OCI-LY7 (cell line): ENCODE results near the gene TFB1M. TPM values are rescaled to one million over a fixed set of nuclear protein-coding genes. Genes with fewer than 3 reads are reported as not detected.
"Not testable (repeated sequence)": the region's sequence is repeated elsewhere in the genome, so short reads cannot be mapped to it uniquely, and the experiment has no call there.

ENCODE experiments used
- BruUV-seq: library from RNA; stranded (reverse); fragments of 400-500 nt; replicated peaks from 2 replicates; lab custom pipeline; 2021; lab: Mats Ljungman, UMichigan
- CTCF ChIA-PET: fragments of 300-600 bp; sonication (Branson Sonifier 250); formaldehyde crosslinking; loops from one replicate; lab custom pipeline; 2022; ENCODE audit warnings: antibody characterized with exemption; ENCODE audit not compliant: unreplicated experiment; lab: Charles Lee
- POLR2A ChIA-PET: fragments of 300-600 bp; sonication (Branson Sonifier 250); formaldehyde crosslinking; loops from one replicate; lab custom pipeline; 2022; ENCODE audit warnings: antibody characterized with exemption; lab: Charles Lee
- DNase-seq: peaks from one replicate; pipeline ENCODE4 v3.0.0-alpha.2; 2015; ENCODE audit warnings: low spot score
- H2AFZ ChIP-seq: fragments of 200-600 bp; sonication (generic), shearing (Covaris generic); 2 replicates; pipeline ENCODE4 v1.6.1; 2014; ENCODE audit warnings: mild to moderate bottlenecking, antibody characterized with exemption, low read length, moderate library complexity
- H3K27ac ChIP-seq: fragments of 200-600 bp; sonication (generic); 2 replicates; pipeline ENCODE4 v1.5.1; 2014; ENCODE audit warnings: mixed run types, low read depth, mild to moderate bottlenecking, moderate library complexity, low read length, inconsistent platforms; ENCODE audit not compliant: poor library complexity, severe bottlenecking
- H3K36me3 ChIP-seq: fragments of 200-600 bp; sonication (generic); 2 replicates; pipeline ENCODE4 v1.6.1; 2014; ENCODE audit warnings: mild to moderate bottlenecking, antibody characterized with exemption, low read length, moderate library complexity, mixed read lengths; ENCODE audit not compliant: insufficient read depth
- H3K4me1 ChIP-seq: fragments of 200-600 bp; sonication (generic); 2 replicates; pipeline ENCODE4 v1.5.1; 2014; ENCODE audit warnings: mild to moderate bottlenecking, low read length; ENCODE audit not compliant: insufficient read depth, poor library complexity, severe bottlenecking
- H3K4me2 ChIP-seq: fragments of 200-600 bp; sonication (generic); 2 replicates; pipeline ENCODE4 v1.6.1; 2014; ENCODE audit warnings: mild to moderate bottlenecking, low read length
- H3K4me3 ChIP-seq: fragments of 200-600 bp; sonication (generic); 2 replicates; pipeline ENCODE4 v1.5.1; 2014; ENCODE audit warnings: mild to moderate bottlenecking, low read depth, low read length; ENCODE audit not compliant: poor library complexity, severe bottlenecking
- H3K79me2 ChIP-seq: fragments of 200-600 bp; sonication (generic); 2 replicates; pipeline ENCODE4 v1.6.1; 2016; ENCODE audit warnings: low read depth, mild to moderate bottlenecking, low read length, moderate library complexity, mixed read lengths; ENCODE audit not compliant: insufficient read depth
- H3K9me2 ChIP-seq: fragments of 200-600 bp; sonication (generic); 2 replicates; pipeline ENCODE4 v1.6.1; 2016; ENCODE audit warnings: mild to moderate bottlenecking, low read length, mixed read lengths; ENCODE audit not compliant: insufficient read depth
- H3K9me3 ChIP-seq: fragments of 200-600 bp; sonication (generic); 2 replicates; pipeline ENCODE4 v1.6.1; 2014; ENCODE audit warnings: mild to moderate bottlenecking, mixed run types, low read length, mixed read lengths
- H4K20me1 ChIP-seq: fragments of 200-600 bp; sonication (generic); 2 replicates; pipeline ENCODE4 v1.6.1; 2014; ENCODE audit warnings: mild to moderate bottlenecking, antibody characterized with exemption, low read length, moderate library complexity, mixed read lengths; ENCODE audit not compliant: insufficient read depth
- CTCF ChIP-seq: fragments of 200-600 bp; sonication (generic); conservative IDR thresholded peaks from 2 replicates; pipeline ENCODE4 v1.5.1; 2014; ENCODE audit warnings: mild to moderate bottlenecking, antibody characterized with exemption, low read length, moderate library complexity, mixed read lengths
- EZH2phosphoT487 ChIP-seq: fragments of 200-600 bp; sonication (generic); IDR thresholded peaks from 2 replicates; pipeline ENCODE4 v1.6.1; 2018; ENCODE audit warnings: low read depth, borderline replicate concordance, mild to moderate bottlenecking, mixed run types, antibody characterized with exemption, low read length, moderate library complexity, mixed read lengths
- intact Hi-C: fragments of 100-400 bp; cut with micrococcal nuclease; formaldehyde crosslinking; loops from one replicate; pipeline ENCODE4 v1.10.0; 2022; ENCODE audit not compliant: unreplicated experiment
- total RNA-seq, 2 experiments: library from RNA; depleted of rRNA in 1 of 2; stranded (reverse); fragments of >200 nt in 1 of 2; shearing (Covaris generic) in 1 of 2; gene quantifications; 2 replicates each; pipeline ENCODE4 v1.2.3, GENCODE V29; 2014 to 2022

Gene TFB1M
- total RNA-seq, 2 experiments from 2014 or later = 34.8 to 62.8 TPM

GRCh38 chr6:155341130-155341828 is 27.0 kb upstream of the TFB1M start:
- peaks cover 23% of the 10 kb centered on the region; the same call in 1 of the 2 replicates for H3K9me3 ChIP-seq
- H3K4me1 ChIP-seq = peaks cover 11% of the 10 kb centered on the region
- no peak overlapping the region for H3K27ac ChIP-seq
- peak overlapping the region; percentile 2; the same call in 1 of the 2 replicates for H2AFZ ChIP-seq
- BruUV-seq = no TSS peak
- H4K20me1 ChIP-seq = no peaks in the 10 kb centered on the region
- DNase-seq = no peak
- H3K4me2 ChIP-seq = no peak overlapping the region
- ChIA-PET CTCF (no interaction called here), POLR2A (interaction anchor here (0.5 to 1.2 kb wide), 4 partner anchors 9 to 192 kb away, joined by 3 to 4 read pairs (median 3); no protein-coding TSS in a partner anchor)
- H3K9me2 ChIP-seq = no peaks in the 10 kb centered on the region
- no peak overlapping the region for H3K4me3 ChIP-seq
- intact Hi-C loops = no loop called here
- no peaks in the 10 kb centered on the region; the same call in 1 of the 2 replicates for H3K36me3 ChIP-seq
- TF ChIP-seq EZH2phosphoT487 (no peak), CTCF (no peak)
- H3K79me2 ChIP-seq = no peaks in the 10 kb centered on the region

- H2AFZ ChIP-seq = peak overlapping the region; percentile 2; the same call in 1 of the 2 replicates
- no peak overlapping the region for H3K4me3 ChIP-seq
- H3K4me2 ChIP-seq = no peak overlapping the region
- peaks cover 11% of the 10 kb centered on the region for H3K4me1 ChIP-seq
- H3K9me3 ChIP-seq = peaks cover 23% of the 10 kb centered on the region; the same call in 1 of the 2 replicates
- BruUV-seq = no TSS peak
- ChIA-PET CTCF (no interaction called here), POLR2A (interaction anchor here (0.5 to 1.2 kb wide), 5 partner anchors 9 to 193 kb away, joined by 3 to 4 read pairs (median 3); no protein-coding TSS in a partner anchor)
- H3K36me3 ChIP-seq = no peaks in the 10 kb centered on the region; the same call in 1 of the 2 replicates
- intact Hi-C loops = no loop called here
- no peaks in the 10 kb centered on the region for H4K20me1 ChIP-seq
- no peak for DNase-seq
- no peaks in the 10 kb centered on the region for H3K9me2 ChIP-seq
- H3K27ac ChIP-seq = no peak overlapping the region
- peak; percentile 42; the same call in 1 of the 2 replicates for TF ChIP-seq CTCF
- TF ChIP-seq EZH2phosphoT487 = no peak
- H3K79me2 ChIP-seq = no peaks in the 10 kb centered on the region
Observed at GRCh38 chr6:155340464-155341129, 26.3 kb upstream of the TFB1M start.

GRCh38 chr6:155339929-155340328 is 25.6 kb upstream of the TFB1M start:
- H2AFZ ChIP-seq, H3K27ac ChIP-seq, BruUV-seq, H3K4me2 ChIP-seq, H3K36me3 ChIP-seq, intact Hi-C loops, DNase-seq, H3K4me3 ChIP-seq, CTCF ChIA-PET, H3K79me2 ChIP-seq, H3K9me2 ChIP-seq, H4K20me1 ChIP-seq: not testable (repeated sequence)
- Histone ChIP-seq H3K9me3 (peaks cover 23% of the 10 kb centered on the region; the same call in 1 of the 2 replicates), H3K4me1 (peaks cover 11% of the 10 kb centered on the region)
- POLR2A ChIA-PET = interaction anchor here (0.5 to 1.4 kb wide), 6 partner anchors 10 to 1079 kb away, joined by 3 to 7 read pairs (median 3); no protein-coding TSS in a partner anchor

GRCh38 chr6:155338237-155338636 is 24.0 kb upstream of the TFB1M start:
- H2AFZ ChIP-seq, intact Hi-C loops, H3K4me3 ChIP-seq, H3K36me3 ChIP-seq, H4K20me1 ChIP-seq, DNase-seq, BruUV-seq, H3K9me2 ChIP-seq, CTCF ChIA-PET, H3K27ac ChIP-seq, H3K79me2 ChIP-seq, H3K4me2 ChIP-seq: not testable (repeated sequence)
- H3K4me1 ChIP-seq = peaks cover 22% of the 10 kb centered on the region
- POLR2A ChIA-PET = interaction anchor here (0.6 to 1.2 kb wide), 5 partner anchors 9 to 493 kb away, joined by 3 to 4 read pairs (median 3); no protein-coding TSS in a partner anchor
- H3K9me3 ChIP-seq = peaks cover 23% of the 10 kb centered on the region; the same call in 1 of the 2 replicates
